H1 (cell line): Measurements from ENCODE around the gene FOXL1.

Experiments
- ATF2 ChIP-seq: IDR thresholded peaks from 2 replicates; pipeline ENCODE4 v1.6.1; 2012; ENCODE audit warnings: low read length, inconsistent platforms
- BRCA1 ChIP-seq: IDR thresholded peaks from 2 replicates; pipeline ENCODE4 v1.6.1; 2012; ENCODE audit warnings: low read depth, low read length, improper control_type of control experiment
- CTCF ChIP-seq, 3 experiments: IDR thresholded peaks; 1 replicate in 2 of 3; 2 replicates in 1 of 3; pipeline versions ENCODE4 v1.5.1 to v1.6.1; 2011; ENCODE audit warnings: low read length in 3 of 3, mild to moderate bottlenecking in 3 of 3, inconsistent platforms in 2 of 3, low read depth in 1 of 3, moderate library complexity in 1 of 3; ENCODE audit not compliant: insufficient read depth in 1 of 3; ENCODE audit errors: control extremely low read depth in 1 of 3
- EP300 ChIP-seq, 2 experiments: IDR thresholded peaks; 1 replicate in 1 of 2; 2 replicates in 1 of 2; pipeline ENCODE4 v1.6.1; 2011 to 2012; ENCODE audit warnings: low read depth in 2 of 2, low read length in 2 of 2, mild to moderate bottlenecking in 2 of 2, borderline replicate concordance in 1 of 2, inconsistent platforms in 1 of 2, moderate library complexity in 1 of 2
- EZH2 ChIP-seq: fragments of 200-600 bp; sonication (generic); IDR thresholded peaks from 2 replicates; pipeline ENCODE4 v1.7.1; 2012; ENCODE audit warnings: low read depth, mild to moderate bottlenecking, moderate library complexity, low read length, inconsistent platforms; ENCODE audit not compliant: severe bottlenecking
- KDM5A ChIP-seq: fragments of 200-600 bp; IDR thresholded peaks from 2 replicates; pipeline ENCODE4 v1.7.1; 2012; ENCODE audit warnings: mild to moderate bottlenecking, low read length, inconsistent platforms, mixed read lengths
- MAX ChIP-seq: IDR thresholded peaks from 2 replicates; pipeline ENCODE4 v1.6.1; 2012; ENCODE audit warnings: inconsistent platforms
- PHF8 ChIP-seq: fragments of 200-600 bp; sonication (generic); conservative IDR thresholded peaks from 2 replicates; pipeline ENCODE4 v1.7.1; 2012; ENCODE audit warnings: low read depth, mild to moderate bottlenecking, inconsistent platforms, low read length, moderate library complexity
- POLR2A ChIP-seq, 2 experiments: IDR thresholded peaks; 1 replicate in 1 of 2; 2 replicates in 1 of 2; pipeline ENCODE4 v1.6.1; 2011; ENCODE audit warnings: low read depth in 2 of 2, low read length in 2 of 2, mild to moderate bottlenecking in 2 of 2; ENCODE audit errors: control extremely low read depth in 1 of 2
- POLR2AphosphoS5 ChIP-seq: IDR thresholded peaks from 2 replicates; pipeline ENCODE4 v1.6.1; 2011; ENCODE audit warnings: low read depth, low read length
- USF2 ChIP-seq: IDR thresholded peaks from 2 replicates; pipeline ENCODE4 v1.6.1; 2011; ENCODE audit warnings: low read length, improper control_type of control experiment

- TF ChIP-seq EP300 (IDR thresholded peaks at IDR 0.05; ENCODE audit: borderline replicate concordance in 1 of 2, low read depth in 2 of 2, low read length in 2 of 2) (no peak), CTCF (IDR thresholded peaks at IDR 0.05; ENCODE audit: control extremely low read depth in 1 of 3, insufficient read depth in 1 of 3, low read depth in 1 of 3, low read length in 3 of 3) (no peak), POLR2A (IDR thresholded peaks at IDR 0.05; ENCODE audit: control extremely low read depth in 1 of 2, low read depth in 2 of 2, low read length in 2 of 2) (no peak), EZH2 (no peak), POLR2AphosphoS5 (no peak), USF2 (no peak), ATF2 (no peak), KDM5A (no peak), BRCA1 (no peak), MAX (no peak), PHF8 (no peak)
Measured at GRCh38 chr16:86573646-86574508, 4.5 kb upstream of the FOXL1 start.
